H9 (cell line): ENCODE results near the gene ZNF318. TPM values are rescaled to one million over a fixed set of nuclear protein-coding genes. Genes with fewer than 3 reads are reported as not detected.

Experiments used
- DNase-seq: peaks from one replicate; pipeline ENCODE4 v3.0.0-alpha.2; 2017
- H2AFZ ChIP-seq: one replicate; pipeline ENCODE4 v1.6.1; 2013; ENCODE audit warnings: mild to moderate bottlenecking, low read length, control low read depth, moderate library complexity
- H2AK5ac ChIP-seq: 2 replicates; pipeline ENCODE4 v1.6.1; 2013; ENCODE audit warnings: low read length, control low read depth, mixed read lengths; ENCODE audit not compliant: insufficient read length
- H2BK120ac ChIP-seq: one replicate; pipeline ENCODE4 v1.6.1; 2013; ENCODE audit warnings: low read depth, mild to moderate bottlenecking, low read length, control low read depth, inconsistent platforms; ENCODE audit not compliant: poor library complexity, severe bottlenecking
- H2BK12ac ChIP-seq: 2 replicates; pipeline ENCODE4 v1.6.1; 2013; ENCODE audit warnings: low read length, control low read depth, mixed read lengths, low read depth; ENCODE audit not compliant: insufficient read length
- H2BK15ac ChIP-seq: 2 replicates; pipeline ENCODE4 v1.6.1; 2013; ENCODE audit warnings: low read depth, low read length, control low read depth
- H2BK20ac ChIP-seq: one replicate; pipeline ENCODE4 v1.6.1; 2013; ENCODE audit warnings: low read depth, mild to moderate bottlenecking, low read length, control low read depth, inconsistent platforms; ENCODE audit not compliant: poor library complexity, severe bottlenecking
- H2BK5ac ChIP-seq: 2 replicates; pipeline ENCODE4 v1.6.1; 2013; ENCODE audit warnings: low read length, control low read depth, mixed read lengths; ENCODE audit not compliant: insufficient read length
- H3K14ac ChIP-seq: 2 replicates; pipeline ENCODE4 v1.6.1; 2013; ENCODE audit warnings: low read length, control low read depth; ENCODE audit not compliant: insufficient read depth
- H3K18ac ChIP-seq: 2 replicates; pipeline ENCODE4 v1.6.1; 2013; ENCODE audit warnings: low read depth, mild to moderate bottlenecking, mixed read lengths, low read length, control low read depth; ENCODE audit not compliant: insufficient read length
- H3K23ac ChIP-seq: 2 replicates; pipeline ENCODE4 v1.6.1; 2013; ENCODE audit warnings: low read length, control low read depth, mixed read lengths, low read depth; ENCODE audit not compliant: insufficient read length
- H3K23me2 ChIP-seq: 2 replicates; pipeline ENCODE4 v1.6.1; 2013; ENCODE audit warnings: low read depth, mild to moderate bottlenecking, mixed read lengths, low read length, control low read depth; ENCODE audit not compliant: insufficient read length, poor library complexity, severe bottlenecking
- H3K27ac ChIP-seq: 2 replicates; pipeline ENCODE4 v1.5.1; 2013; ENCODE audit warnings: low read length, control low read depth, mixed read lengths, low read depth; ENCODE audit not compliant: insufficient read length
- H3K27me3 ChIP-seq: 2 replicates; pipeline ENCODE4 v1.6.1; 2013; ENCODE audit warnings: low read length, control low read depth, inconsistent platforms; ENCODE audit not compliant: insufficient read depth
- H3K4ac ChIP-seq: 2 replicates; pipeline ENCODE4 v1.6.1; 2013; ENCODE audit warnings: low read depth, mild to moderate bottlenecking, control low read depth, inconsistent platforms, low read length, moderate library complexity
- H3K4me1 ChIP-seq: 2 replicates; pipeline ENCODE4 v1.6.1; 2013; ENCODE audit warnings: low read length, control low read depth, inconsistent platforms; ENCODE audit not compliant: insufficient read depth
- H3K4me2 ChIP-seq: 2 replicates; pipeline ENCODE4 v1.6.1; 2013; ENCODE audit warnings: low read length, control low read depth, mixed read lengths; ENCODE audit not compliant: insufficient read length, insufficient read depth
- H3K56ac ChIP-seq: 2 replicates; pipeline ENCODE4 v1.6.1; 2013; ENCODE audit warnings: low read depth, mild to moderate bottlenecking, mixed read lengths, low read length, control low read depth; ENCODE audit not compliant: insufficient read length
- H3K79me1 ChIP-seq: 2 replicates; pipeline ENCODE4 v1.6.1; 2013; ENCODE audit warnings: low read depth, mild to moderate bottlenecking, moderate library complexity, low read length, control low read depth, inconsistent platforms; ENCODE audit not compliant: insufficient read depth, poor library complexity, severe bottlenecking
- H3K79me2 ChIP-seq: 2 replicates; pipeline ENCODE4 v1.6.1; 2013; ENCODE audit warnings: low read length, control low read depth, inconsistent platforms; ENCODE audit not compliant: insufficient read depth
- H3K9ac ChIP-seq: 2 replicates; pipeline ENCODE4 v1.6.1; 2013; ENCODE audit warnings: low read length, control low read depth, mixed read lengths; ENCODE audit not compliant: insufficient read length; ENCODE audit errors: extremely low read depth
- H3K9me3 ChIP-seq: one replicate; pipeline ENCODE4 v1.6.1; 2013; ENCODE audit warnings: low read depth, low read length, inconsistent platforms; ENCODE audit not compliant: control insufficient read depth
- H3T11ph ChIP-seq: one replicate; pipeline ENCODE4 v1.6.1; 2013; ENCODE audit warnings: mild to moderate bottlenecking, low read length, control low read depth, inconsistent platforms
- H4K20me1 ChIP-seq: one replicate; pipeline ENCODE4 v1.6.1; 2013; ENCODE audit not compliant: control insufficient read depth, insufficient read length, insufficient read depth
- H4K5ac ChIP-seq: 2 replicates; pipeline ENCODE4 v1.6.1; 2013; ENCODE audit warnings: low read depth, mild to moderate bottlenecking, mixed read lengths, low read length, control low read depth; ENCODE audit not compliant: insufficient read length
- H4K8ac ChIP-seq: replicated peaks from 2 replicates; pipeline ENCODE4 v1.6.1; 2013; ENCODE audit warnings: low read length, control low read depth, mixed read lengths, low read depth; ENCODE audit not compliant: insufficient read length
- H4K91ac ChIP-seq: 2 replicates; pipeline ENCODE4 v1.6.1; 2013; ENCODE audit warnings: low read depth, mild to moderate bottlenecking, moderate library complexity, mixed read lengths, low read length, control low read depth; ENCODE audit not compliant: insufficient read length
- H3K27ac Mint-ChIP-seq, 3 experiments: 2 replicates in 2 of 3; 3 replicates in 1 of 3; pipeline ENCODE4 v1.8.0; 2020 to 2021; ENCODE audit warnings: mixed read lengths in 3 of 3, mild to moderate bottlenecking in 1 of 3, moderate library complexity in 1 of 3
- H3K27me3 Mint-ChIP-seq: 2 replicates; pipeline ENCODE4 v1.8.0; 2021; ENCODE audit warnings: low read depth, mild to moderate bottlenecking, moderate library complexity, mixed read lengths
- H3K36me3 Mint-ChIP-seq, 3 experiments: 2 replicates in 2 of 3; 3 replicates in 1 of 3; pipeline ENCODE4 v1.8.0; 2020 to 2021; ENCODE audit warnings: low read depth in 3 of 3, mixed read lengths in 3 of 3; ENCODE audit not compliant: insufficient read depth in 1 of 3
- H3K4me1 Mint-ChIP-seq, 2 experiments: 2 replicates each; pipeline ENCODE4 v1.8.0; 2020; ENCODE audit warnings: mixed read lengths in 2 of 2
- H3K4me3 Mint-ChIP-seq, 2 experiments: 2 replicates in 1 of 2; 3 replicates in 1 of 2; pipeline ENCODE4 v1.8.0; 2020 to 2021; ENCODE audit warnings: mild to moderate bottlenecking in 2 of 2, mixed read lengths in 2 of 2, moderate library complexity in 1 of 2
- H3K9me3 Mint-ChIP-seq, 2 experiments: 2 replicates in 1 of 2; 3 replicates in 1 of 2; pipeline ENCODE4 v1.8.0; 2020; ENCODE audit warnings: mild to moderate bottlenecking in 2 of 2, mixed read lengths in 2 of 2, moderate library complexity in 1 of 2
- CTCF ChIP-seq: fragments of 200-600 bp; sonication (generic); conservative IDR thresholded peaks from 3 replicates; pipeline ENCODE4 v1.8.0; 2021; ENCODE audit warnings: antibody characterized with exemption, mild to moderate bottlenecking
- WGBS: extraction: QIAGEN DNeasy Blood & Tissue Kit; methylation state at CpG from one replicate; pipeline ENCODE4 v1.1.7; 2013; ENCODE audit warnings: missing lambda C conversion rate, low lambda C conversion rate, mixed read lengths; ENCODE audit not compliant: insufficient read length; ENCODE audit errors: extremely low coverage; 5-methylcytosine and 5-hydroxymethylcytosine counted together
- total RNA-seq: library from RNA; stranded (reverse); gene quantifications from 2 replicates; pipeline ENCODE4 v1.2.1, GENCODE V29; 2021

ZNF318 gene
- total RNA-seq, 1 experiment from 2014 or later: 16.3 TPM

GRCh38 chr6:43347444-43347843 lies 22.0 kb downstream of the ZNF318 start:
- no peak overlapping the region for H3K56ac ChIP-seq
- DNase-seq: no peak
- no peaks in the 10 kb centered on the region for H3K23me2 ChIP-seq
- no peaks in the 10 kb centered on the region for H4K20me1 ChIP-seq
- no peak overlapping the region for H4K8ac ChIP-seq
- H3K27ac ChIP-seq: no peak overlapping the region
- no peak overlapping the region for H3K23ac ChIP-seq
- H3K4me1 ChIP-seq: no peaks in the 10 kb centered on the region
- no peak overlapping the region for H3K4me2 ChIP-seq
- H2AK5ac ChIP-seq: no peak overlapping the region
- H2BK120ac ChIP-seq: no peak overlapping the region
- H2AFZ ChIP-seq: no peak overlapping the region
- no CpG with 5 or more reads among the region's 3 CpGs for WGBS
- no peak overlapping the region for H3K4me3 Mint-ChIP-seq
- no peak overlapping the region for H2BK15ac ChIP-seq
- no peaks in the 10 kb centered on the region for H3K9me3 Mint-ChIP-seq
- H3K4ac ChIP-seq: no peak overlapping the region
- H3K14ac ChIP-seq: no peak overlapping the region
- H3K18ac ChIP-seq: no peak overlapping the region
- no peak for TF ChIP-seq CTCF
- peaks cover 0 to 33% (median 11%) of the 10 kb centered on the region in 3 experiments; a peak in 5 of 7 replicates for H3K36me3 Mint-ChIP-seq
- no peaks in the 10 kb centered on the region for H3K9me3 ChIP-seq
- no peaks in the 10 kb centered on the region for H3K79me1 ChIP-seq
- H3K9ac ChIP-seq: no peak overlapping the region
- no peaks in the 10 kb centered on the region for H3K27me3 Mint-ChIP-seq
- no peak overlapping the region for H4K91ac ChIP-seq
- H3K4me1 Mint-ChIP-seq: no peaks in the 10 kb centered on the region
- H3T11ph ChIP-seq: no peak overlapping the region
- H2BK5ac ChIP-seq: no peak overlapping the region
- H3K27ac Mint-ChIP-seq: no peak overlapping the region
- no peak overlapping the region for H4K5ac ChIP-seq
- H2BK20ac ChIP-seq: no peak overlapping the region
- no peak overlapping the region for H2BK12ac ChIP-seq
- H3K27me3 ChIP-seq: no peaks in the 10 kb centered on the region
- no peaks in the 10 kb centered on the region for H3K79me2 ChIP-seq
